Ureter (tissue), 1 donor: Measurements from ENCODE around the gene DYNLT1. TPM values are rescaled to one million over a fixed set of nuclear protein-coding genes. Genes with fewer than 3 reads are reported as not detected.

Experiments
- DNase-seq: peaks from one replicate; pipeline ENCODE4 v3.0.0-alpha.2; 2020; ENCODE audit warnings: low spot score
- total RNA-seq: library from RNA; stranded (reverse); gene quantifications from one replicate; pipeline ENCODE4 v1.2.4, GENCODE V29; 2023
- donor health status: DM: yes; HTN: yes; CAD: no.

Gene DYNLT1
- total RNA-seq, 1 donor from 2014 or later = 117 TPM

GRCh38 chr6:158603261-158604047 lies 41.1 kb downstream of the DYNLT1 start:
- no peak for DNase-seq

DNA sequence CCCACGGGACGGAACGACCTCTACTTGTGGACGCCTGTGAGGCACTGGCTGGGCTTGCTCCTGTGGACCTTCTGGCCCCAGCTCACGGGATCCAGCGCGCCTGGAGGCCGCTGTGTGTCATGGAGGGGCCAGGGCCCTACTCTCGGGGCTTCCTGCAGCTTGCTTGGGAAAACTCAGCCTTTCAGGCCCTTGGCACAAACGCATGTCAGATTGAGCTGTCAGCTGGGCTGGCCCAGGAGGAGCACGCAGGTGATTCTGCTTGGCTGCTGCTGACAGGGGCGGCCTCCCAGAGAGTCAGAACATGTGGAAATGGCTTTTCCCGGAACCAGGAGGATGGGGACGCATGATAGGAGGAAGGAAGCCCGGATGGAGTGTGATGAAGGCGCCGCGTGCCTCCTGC lies 44.9 kb downstream of the DYNLT1 start:
- DNase-seq = no peak

- no peak for DNase-seq
Measured at GRCh38 chr6:158597565-158597964, 47.0 kb downstream of the DYNLT1 start.

GRCh38 chr6:158596861-158597260 lies 47.7 kb downstream of the DYNLT1 start:
- DNase-seq = no peak

DNA sequence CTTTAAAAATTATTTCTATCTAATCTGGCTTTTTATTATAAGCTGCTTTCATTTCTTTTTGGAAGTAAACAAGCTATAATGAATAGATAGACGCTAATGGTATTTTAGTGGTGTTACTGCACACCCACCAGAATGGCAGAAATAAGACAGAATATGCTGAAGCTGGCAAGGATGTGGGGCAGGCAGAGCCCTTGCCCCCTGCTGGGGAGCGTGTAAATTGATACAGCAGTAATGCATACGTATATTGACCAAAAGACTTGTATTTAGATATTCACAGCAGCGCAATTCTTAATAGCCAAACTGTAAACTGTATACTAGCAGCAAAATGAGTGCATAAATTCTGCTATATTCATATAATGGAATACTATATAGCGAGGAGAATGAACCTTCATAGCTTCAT lies 49.3 kb downstream of the DYNLT1 start:
- DNase-seq = no peak

- no peak for DNase-seq
Measured at GRCh38 chr6:158593670-158594069, 50.9 kb downstream of the DYNLT1 start.

GRCh38 chr6:158591810-158592209 lies 52.7 kb downstream of the DYNLT1 start:
- DNase-seq = no peak

- DNase-seq = no peak
Measured at GRCh38 chr6:158591134-158591809, 53.3 kb downstream of the DYNLT1 start.

GRCh38 chr6:158589366-158589765 lies 55.2 kb downstream of the DYNLT1 start:
- no peak for DNase-seq

- DNase-seq = no peak
Measured at GRCh38 chr6:158586652-158587051, 57.9 kb downstream of the DYNLT1 start.

Other genes with a start within 250 kb of the DYNLT1 start
- 38.3 TPM for gene TMEM181, start 84.7 kb downstream of the DYNLT1 start, total RNA-seq
- 8.7 TPM for gene SYTL3, start 5.3 kb upstream of the DYNLT1 start, total RNA-seq
- 314 TPM for gene EZR, start 174.6 kb upstream of the DYNLT1 start, total RNA-seq